ENCODE measurements around the gene MATN3. TPM values are rescaled to one million over a fixed set of nuclear protein-coding genes. Genes with fewer than 3 reads are reported as not detected.

Gene MATN3
- polyA plus RNA-seq, 1 donor (not counting 4 experiments of a cell fraction or from before 2014, with no cell fraction given) = 1.4 TPM

GRCh38 chr2:20030224-20030623 is 17.8 kb upstream of the MATN3 start:
- TF ChIP-seq, protein P1, sequence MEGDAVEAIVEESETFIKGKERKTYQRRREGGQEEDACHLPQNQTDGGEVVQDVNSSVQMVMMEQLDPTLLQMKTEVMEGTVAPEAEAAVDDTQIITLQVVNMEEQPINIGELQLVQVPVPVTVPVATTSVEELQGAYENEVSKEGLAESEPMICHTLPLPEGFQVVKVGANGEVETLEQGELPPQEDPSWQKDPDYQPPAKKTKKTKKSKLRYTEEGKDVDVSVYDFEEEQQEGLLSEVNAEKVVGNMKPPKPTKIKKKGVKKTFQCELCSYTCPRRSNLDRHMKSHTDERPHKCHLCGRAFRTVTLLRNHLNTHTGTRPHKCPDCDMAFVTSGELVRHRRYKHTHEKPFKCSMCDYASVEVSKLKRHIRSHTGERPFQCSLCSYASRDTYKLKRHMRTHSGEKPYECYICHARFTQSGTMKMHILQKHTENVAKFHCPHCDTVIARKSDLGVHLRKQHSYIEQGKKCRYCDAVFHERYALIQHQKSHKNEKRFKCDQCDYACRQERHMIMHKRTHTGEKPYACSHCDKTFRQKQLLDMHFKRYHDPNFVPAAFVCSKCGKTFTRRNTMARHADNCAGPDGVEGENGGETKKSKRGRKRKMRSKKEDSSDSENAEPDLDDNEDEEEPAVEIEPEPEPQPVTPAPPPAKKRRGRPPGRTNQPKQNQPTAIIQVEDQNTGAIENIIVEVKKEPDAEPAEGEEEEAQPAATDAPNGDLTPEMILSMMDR (optimal IDR thresholded peaks at IDR 0.05 in 1 of 3, IDR thresholded peaks at IDR 0.05 in 1 of 3, conservative IDR thresholded peaks at IDR 0.05 in 1 of 3; ENCODE audit: extremely low read depth in 1 of 3, insufficient read depth in 2 of 3, low read length in 3 of 3) = no peak
- no peak for TF ChIP-seq EZH2 (IDR thresholded peaks at IDR 0.05; ENCODE audit: low read length)
- H3K27ac ChIP-seq (ENCODE audit: control insufficient read depth, insufficient read depth, low read length) = no peak overlapping the region
- H3K79me2 ChIP-seq (ENCODE audit: control insufficient read depth, insufficient read depth, low read length) = no peaks in the 10 kb centered on the region
- H3K4me2 ChIP-seq (ENCODE audit: control insufficient read depth, extremely low read depth, insufficient read depth, low read depth, low read length) = no peak overlapping the region
- FAIRE-seq (no peak), DNase-seq (ENCODE audit: low read depth, low spot score) (no peak)
- no peak overlapping the region for H3K4me3 ChIP-seq (ENCODE audit: control insufficient read depth in 2 of 3, extremely low read depth in 1 of 3, insufficient read depth in 2 of 3, low read depth in 1 of 3, low read length in 3 of 3)
- H3K4me1 ChIP-seq (ENCODE audit: control insufficient read depth, extremely low read depth, insufficient read depth, low read length) = no peaks in the 10 kb centered on the region
- dilution Hi-C loops (cut with MboI; ENCODE audit: extremely low pct_ligation_motif_present, low sequenced_read_pairs) = no loop called here
- no peaks in the 10 kb centered on the region for H4K20me1 ChIP-seq (ENCODE audit: control insufficient read depth, extremely low read depth, insufficient read depth, low read length)
- no peaks in the 10 kb centered on the region for H3K9me1 ChIP-seq (ENCODE audit: control insufficient read depth, extremely low read depth, insufficient read depth, low read length)
- H3K9ac ChIP-seq (ENCODE audit: control insufficient read depth, extremely low read depth, insufficient read depth, low read length) = no peak overlapping the region
- H3K27me3 ChIP-seq (ENCODE audit: control insufficient read depth, extremely low read depth, insufficient read depth, low read length) = no peaks in the 10 kb centered on the region
- peaks cover 12 to 26% of the 10 kb centered on the region in 2 experiments for H3K36me3 ChIP-seq (ENCODE audit: control insufficient read depth in 2 of 2, extremely low read depth in 1 of 2, insufficient read depth in 2 of 2, low read length in 2 of 2)
- H3K9me3 ChIP-seq (ENCODE audit: control insufficient read depth, low read depth, low read length) = no peaks in the 10 kb centered on the region
- H2AFZ ChIP-seq (ENCODE audit: control insufficient read depth, low read length) = no peak overlapping the region

DNA sequence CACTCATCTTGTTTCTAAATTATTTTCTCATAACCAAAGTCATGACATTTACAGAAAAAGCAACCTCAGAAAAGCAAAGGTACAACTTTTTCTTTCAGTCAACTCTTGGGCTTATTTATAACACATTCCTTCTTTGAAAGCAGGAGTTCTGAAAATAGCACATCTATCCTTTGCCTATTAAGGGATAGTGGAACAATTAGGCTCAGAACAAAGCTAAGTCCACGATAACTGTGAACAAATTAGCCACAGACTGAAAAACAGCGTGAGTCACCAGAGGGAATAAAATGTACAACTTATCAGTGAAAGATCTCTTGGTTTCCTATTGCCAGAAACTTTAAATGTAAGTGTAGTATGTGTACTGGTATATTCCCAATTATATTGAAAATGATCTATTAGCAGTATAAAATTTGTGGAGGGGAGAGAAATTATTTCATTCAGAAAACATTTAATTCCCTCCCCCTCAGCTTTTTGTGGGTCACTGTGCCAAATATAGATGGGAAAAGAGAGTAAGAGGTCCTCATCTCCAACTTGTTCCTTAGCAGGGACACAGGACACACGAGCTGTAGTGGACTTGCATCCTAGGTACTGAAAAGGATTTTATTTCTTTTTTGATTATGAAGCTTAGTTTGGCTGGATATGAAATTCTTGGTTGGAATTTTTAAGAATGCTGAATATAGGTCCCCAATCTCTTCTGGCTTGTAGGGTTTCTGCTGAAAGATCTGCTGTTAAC is 15.4 kb upstream of the MATN3 start:
- no peak overlapping the region for H3K4me3 ChIP-seq (ENCODE audit: control insufficient read depth in 2 of 3, extremely low read depth in 1 of 3, insufficient read depth in 2 of 3, low read depth in 1 of 3, low read length in 3 of 3)
- H3K36me3 ChIP-seq (ENCODE audit: control insufficient read depth in 2 of 2, extremely low read depth in 1 of 2, insufficient read depth in 2 of 2, low read length in 2 of 2) = peaks cover 0 to 7% of the 10 kb centered on the region in 2 experiments
- H3K4me2 ChIP-seq (ENCODE audit: control insufficient read depth, extremely low read depth, insufficient read depth, low read depth, low read length) = no peak overlapping the region
- FAIRE-seq = no peak
- H3K4me1 ChIP-seq (ENCODE audit: control insufficient read depth, extremely low read depth, insufficient read depth, low read length) = no peaks in the 10 kb centered on the region
- no peak for TF ChIP-seq EZH2 (IDR thresholded peaks at IDR 0.05; ENCODE audit: low read length)
- TF ChIP-seq, protein P1 (optimal IDR thresholded peaks at IDR 0.05 in 1 of 3, IDR thresholded peaks at IDR 0.05 in 1 of 3, conservative IDR thresholded peaks at IDR 0.05 in 1 of 3; ENCODE audit: extremely low read depth in 1 of 3, insufficient read depth in 2 of 3, low read length in 3 of 3) = no peak
- DNase-seq (ENCODE audit: low read depth, low spot score) = no peak
- H3K27me3 ChIP-seq (ENCODE audit: control insufficient read depth, extremely low read depth, insufficient read depth, low read length) = no peaks in the 10 kb centered on the region
- H4K20me1 ChIP-seq (ENCODE audit: control insufficient read depth, extremely low read depth, insufficient read depth, low read length) = no peaks in the 10 kb centered on the region
- H3K9me1 ChIP-seq (ENCODE audit: control insufficient read depth, extremely low read depth, insufficient read depth, low read length) = no peaks in the 10 kb centered on the region
- no peaks in the 10 kb centered on the region for H3K79me2 ChIP-seq (ENCODE audit: control insufficient read depth, insufficient read depth, low read length)
- no peaks in the 10 kb centered on the region for H3K9me3 ChIP-seq (ENCODE audit: control insufficient read depth, low read depth, low read length)
- dilution Hi-C loops (cut with MboI; ENCODE audit: extremely low pct_ligation_motif_present, low sequenced_read_pairs) = no loop called here
- no peak overlapping the region for H3K27ac ChIP-seq (ENCODE audit: control insufficient read depth, insufficient read depth, low read length)
- H3K9ac ChIP-seq (ENCODE audit: control insufficient read depth, extremely low read depth, insufficient read depth, low read length) = no peak overlapping the region
- H2AFZ ChIP-seq (ENCODE audit: control insufficient read depth, low read length) = no peak overlapping the region

All from keratinocyte (primary cell).